Fibroblast of the aortic adventitia (primary cell): ENCODE results near the gene RAB27A. TPM values are rescaled to one million over a fixed set of nuclear protein-coding genes. Genes with fewer than 3 reads are reported as not detected.
"Not testable (repeated sequence)": the region's sequence is repeated elsewhere in the genome, so short reads cannot be mapped to it uniquely, and the experiment has no call there.

ENCODE experiments used
- DNase-seq: peaks from one replicate; pipeline ENCODE4 v3.0.0-alpha.2; 2010; ENCODE audit warnings: low read depth
- H3K4me3 ChIP-seq: 2 replicates; pipeline ENCODE4 v1.5.1; 2011; ENCODE audit warnings: low read depth, mild to moderate bottlenecking, control low read depth, low read length, moderate library complexity
- total RNA-seq: library from RNA; depleted of rRNA; stranded (reverse); fragments of >200 nt; gene quantifications from 2 replicates; pipeline ENCODE4 v1.2.3, GENCODE V29; 2012; ENCODE audit warnings: low replicate concordance
- TF ChIP-seq, protein P1 (sequence below): IDR thresholded peaks from 2 replicates; pipeline ENCODE4 v1.5.1; 2011; ENCODE audit warnings: mild to moderate bottlenecking, low read length, control low read depth, inconsistent platforms; ENCODE audit not compliant: insufficient read depth

Gene RAB27A
- total RNA-seq, 1 donor = 9.9 TPM

DNA sequence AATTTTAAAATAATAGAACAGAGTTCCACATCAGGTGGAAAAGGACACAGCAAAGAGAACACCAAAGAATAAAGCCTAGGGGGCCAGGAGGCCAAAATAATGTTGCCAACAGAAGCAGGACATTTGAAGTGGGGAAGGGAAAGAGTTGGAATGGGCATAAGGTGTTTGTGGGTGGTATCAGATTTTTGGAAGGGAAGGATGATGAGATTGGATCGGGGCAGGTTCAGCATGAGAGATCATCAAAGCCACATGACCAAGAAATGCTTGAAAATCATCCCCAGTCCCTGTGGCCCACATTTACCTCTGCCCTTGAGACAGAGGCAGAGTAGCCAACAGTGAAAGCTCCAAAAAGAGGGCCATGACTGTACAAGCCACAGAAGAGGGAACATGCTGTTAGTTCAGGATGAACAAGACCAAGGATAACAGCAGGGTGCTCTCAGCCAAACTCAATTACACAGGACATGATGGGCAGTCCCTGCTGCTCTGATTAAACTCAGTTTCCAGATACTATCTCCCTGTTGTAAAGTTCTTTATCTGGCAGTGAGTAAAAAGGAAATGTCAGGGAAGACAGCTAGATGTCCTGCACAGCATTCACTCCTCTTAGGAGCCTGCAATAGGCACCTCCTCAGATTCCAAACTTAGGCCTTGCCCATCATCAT is 32.5 kb downstream of the RAB27A start:
- TF ChIP-seq, protein P1, sequence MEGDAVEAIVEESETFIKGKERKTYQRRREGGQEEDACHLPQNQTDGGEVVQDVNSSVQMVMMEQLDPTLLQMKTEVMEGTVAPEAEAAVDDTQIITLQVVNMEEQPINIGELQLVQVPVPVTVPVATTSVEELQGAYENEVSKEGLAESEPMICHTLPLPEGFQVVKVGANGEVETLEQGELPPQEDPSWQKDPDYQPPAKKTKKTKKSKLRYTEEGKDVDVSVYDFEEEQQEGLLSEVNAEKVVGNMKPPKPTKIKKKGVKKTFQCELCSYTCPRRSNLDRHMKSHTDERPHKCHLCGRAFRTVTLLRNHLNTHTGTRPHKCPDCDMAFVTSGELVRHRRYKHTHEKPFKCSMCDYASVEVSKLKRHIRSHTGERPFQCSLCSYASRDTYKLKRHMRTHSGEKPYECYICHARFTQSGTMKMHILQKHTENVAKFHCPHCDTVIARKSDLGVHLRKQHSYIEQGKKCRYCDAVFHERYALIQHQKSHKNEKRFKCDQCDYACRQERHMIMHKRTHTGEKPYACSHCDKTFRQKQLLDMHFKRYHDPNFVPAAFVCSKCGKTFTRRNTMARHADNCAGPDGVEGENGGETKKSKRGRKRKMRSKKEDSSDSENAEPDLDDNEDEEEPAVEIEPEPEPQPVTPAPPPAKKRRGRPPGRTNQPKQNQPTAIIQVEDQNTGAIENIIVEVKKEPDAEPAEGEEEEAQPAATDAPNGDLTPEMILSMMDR = no peak
- no peak overlapping the region for H3K4me3 ChIP-seq
- no peak for DNase-seq

DNA sequence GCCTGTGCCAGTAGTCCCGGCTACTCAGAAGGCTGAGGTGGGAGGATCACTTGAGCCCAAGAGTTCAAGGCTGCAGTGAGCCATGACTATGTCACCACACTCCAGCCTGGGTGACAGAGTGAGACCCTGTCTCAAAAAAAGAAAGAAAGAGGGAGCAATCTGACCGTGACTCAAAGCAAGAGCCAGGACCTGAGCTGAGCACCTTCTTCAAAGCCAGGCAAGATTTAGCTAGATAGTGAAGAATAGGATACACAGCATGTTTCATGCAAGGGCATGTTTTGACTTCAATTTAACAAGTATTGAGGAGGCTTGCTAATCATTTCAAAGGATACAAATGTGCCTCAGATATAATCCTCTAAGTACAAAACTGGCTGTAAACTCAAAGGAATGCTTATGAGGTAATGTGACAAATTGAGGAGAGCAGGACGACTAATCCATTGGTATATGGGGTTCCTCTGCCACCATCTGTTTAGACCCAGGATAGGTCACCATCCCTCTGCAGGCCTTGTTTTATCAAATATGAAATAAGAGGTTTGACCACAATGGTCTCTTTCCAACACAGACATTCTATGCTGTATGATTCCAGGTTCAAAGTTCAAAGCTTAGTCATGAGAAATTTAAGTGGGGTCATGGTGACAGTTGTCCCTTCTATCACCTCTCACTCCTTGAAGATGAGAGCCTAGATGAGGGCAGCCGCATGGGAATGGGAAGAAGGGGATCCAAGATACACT is 33.2 kb downstream of the RAB27A start:
- no peak for DNase-seq
- TF ChIP-seq, protein P1 = no peak
- no peak overlapping the region for H3K4me3 ChIP-seq

DNA sequence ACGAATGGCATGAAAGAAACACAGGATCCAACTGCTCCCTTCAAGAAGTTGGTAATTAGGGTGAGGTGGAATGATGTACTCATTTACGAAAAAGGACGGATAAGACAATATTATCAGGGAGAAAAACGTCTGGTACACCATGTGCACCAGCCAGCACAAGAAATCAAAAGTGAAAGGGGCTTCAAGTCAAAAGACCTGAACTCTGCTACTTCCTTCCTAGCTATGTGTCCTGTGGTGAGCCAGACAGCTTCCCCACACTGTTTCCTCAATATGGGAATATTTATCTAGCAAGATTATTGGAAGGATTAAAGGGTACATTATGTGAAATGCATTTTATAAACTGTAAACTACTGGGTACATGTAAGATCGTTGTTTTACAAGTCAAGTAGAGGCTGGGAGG is 33.9 kb downstream of the RAB27A start:
- no peak overlapping the region for H3K4me3 ChIP-seq
- TF ChIP-seq, protein P1 = no peak
- no peak for DNase-seq

DNA sequence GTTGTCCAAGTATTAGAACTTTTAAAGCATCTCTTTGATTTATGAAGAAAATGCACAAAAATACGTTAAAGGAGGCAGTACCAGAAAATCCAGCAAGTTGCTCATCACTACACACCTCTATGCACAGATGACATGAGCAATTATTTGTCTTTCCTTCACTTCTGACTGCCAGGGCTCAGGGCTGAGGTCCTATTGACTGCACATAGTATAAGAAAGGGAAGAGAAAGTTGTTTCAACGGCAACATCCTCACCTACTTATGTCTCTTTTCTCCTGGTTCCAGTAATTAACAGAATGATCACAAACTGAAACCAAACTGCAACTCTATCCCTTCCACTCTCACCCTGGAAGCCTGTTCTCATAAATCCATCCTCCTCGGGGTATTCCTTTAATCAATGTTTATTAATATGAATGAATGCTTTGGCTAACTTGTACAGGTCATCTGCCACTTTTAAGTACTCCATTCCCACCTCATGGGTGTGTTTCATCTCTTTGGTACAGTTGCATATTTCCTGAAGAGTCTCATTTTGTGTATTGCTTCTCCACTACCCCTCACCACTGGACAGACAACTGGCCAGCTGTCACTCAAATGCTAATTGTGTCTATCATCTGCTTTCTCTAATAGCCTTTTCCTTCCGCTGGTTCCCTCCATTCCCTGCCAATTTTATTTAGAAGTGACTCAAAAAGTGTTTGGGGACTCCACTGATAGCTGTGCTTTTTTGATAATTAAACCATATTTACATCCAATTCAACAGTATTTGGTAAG is 34.5 kb downstream of the RAB27A start:
- peak overlapping the region; percentile 14 for H3K4me3 ChIP-seq
- TF ChIP-seq, protein P1 = no peak

DNA sequence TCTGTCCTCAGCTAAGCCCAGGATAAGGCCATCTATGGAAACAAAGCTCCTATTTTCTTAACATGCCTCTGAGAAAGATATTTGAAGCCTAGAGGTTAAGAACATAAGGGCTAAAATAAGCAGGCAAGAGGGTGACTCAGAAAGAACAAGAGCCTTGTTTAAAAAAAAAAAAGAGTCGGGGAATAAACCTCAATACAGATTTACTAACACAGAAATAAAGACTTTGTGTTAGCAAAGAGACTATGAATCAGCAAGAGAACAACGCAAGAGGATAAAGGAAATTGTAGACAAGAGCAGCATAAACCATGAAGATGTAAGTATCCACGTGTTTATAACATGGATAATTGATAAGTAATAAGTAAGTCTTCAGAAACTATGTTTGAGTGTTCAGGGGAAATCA is 36.0 kb downstream of the RAB27A start:
- H3K4me3 ChIP-seq = no peak overlapping the region
- TF ChIP-seq, protein P1 = no peak
- peak; percentile 75 for DNase-seq

More for the DNA sequence above, 34.5 kb downstream of the RAB27A start:
- DNase-seq = no peak

DNA sequence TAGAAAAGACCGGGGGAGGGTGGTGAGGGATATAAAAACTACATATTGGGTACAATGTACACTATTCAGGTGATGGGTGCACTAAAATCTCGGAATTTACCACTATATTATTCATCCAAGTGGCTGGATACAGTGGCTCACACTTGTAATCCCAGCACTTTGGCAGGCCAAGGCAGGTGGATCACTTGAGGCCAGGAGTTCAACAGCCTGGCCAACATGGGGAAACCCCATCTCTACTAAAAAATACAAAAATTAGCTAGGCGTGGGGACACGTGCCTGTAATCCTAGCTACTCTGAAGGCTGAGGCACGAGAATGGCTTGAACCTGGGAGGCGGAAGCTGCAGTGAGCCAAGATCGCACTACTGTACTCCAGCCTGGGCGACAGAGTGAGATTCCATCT is 37.4 kb downstream of the RAB27A start:
- not testable (repeated sequence) for DNase-seq, H3K4me3 ChIP-seq

DNA sequence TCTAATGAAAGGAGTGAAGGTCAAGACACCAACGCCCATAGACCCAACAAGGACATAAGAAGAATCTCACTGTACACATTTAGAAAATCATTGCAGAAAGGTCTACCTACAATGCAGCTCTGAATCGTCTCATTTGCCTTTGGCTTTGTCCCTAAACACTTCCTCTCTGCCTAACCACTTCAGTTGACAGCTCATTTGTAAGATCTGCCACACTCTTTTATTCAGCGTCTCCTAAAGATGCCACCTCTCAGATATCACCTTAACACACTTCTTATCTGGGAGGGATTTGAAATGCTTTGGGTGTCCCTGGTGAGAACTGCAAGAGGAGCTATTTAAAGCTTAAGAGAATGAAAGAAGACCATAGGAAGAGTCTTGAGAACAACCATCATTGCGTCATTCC is 38.7 kb downstream of the RAB27A start:
- TF ChIP-seq, protein P1 = no peak
- no peak for DNase-seq
- no peak overlapping the region for H3K4me3 ChIP-seq
